GM12878 (cell line): ENCODE data around the gene NELFE.
"Not testable (repeated sequence)": the region's sequence is repeated elsewhere in the genome, so short reads cannot be mapped to it uniquely, and the experiment has no call there.

Experiments used
- ATF3 ChIP-seq: IDR thresholded peaks from 2 replicates; pipeline ENCODE4 v1.6.1; 2011; ENCODE audit warnings: low read depth, mild to moderate bottlenecking, low read length, moderate library complexity, borderline replicate concordance; ENCODE audit errors: extremely low read depth
- CTCF ChIP-seq, 3 experiments: IDR thresholded peaks in 2 of 3; conservative IDR thresholded peaks in 1 of 3; 2 replicates each; pipeline ENCODE4 v1.5.1; 2011; ENCODE audit warnings: low read depth in 3 of 3, low read length in 3 of 3, mild to moderate bottlenecking in 3 of 3, control low read depth in 2 of 3, moderate library complexity in 2 of 3, inconsistent platforms in 1 of 3, mixed read lengths in 1 of 3; ENCODE audit not compliant: control insufficient read depth in 2 of 3, insufficient read depth in 1 of 3; ENCODE audit errors: extremely low read depth in 1 of 3
- CUX1 ChIP-seq: IDR thresholded peaks from 2 replicates; pipeline ENCODE4 v1.6.1; 2012; ENCODE audit warnings: improper control_type of control experiment, low read depth, low read length; ENCODE audit not compliant: insufficient replicate concordance
- EZH2 ChIP-seq: IDR thresholded peaks from 2 replicates; pipeline ENCODE4 v1.6.1; 2012; ENCODE audit warnings: low read depth, mild to moderate bottlenecking, control low read depth, inconsistent platforms, low read length, borderline replicate concordance; ENCODE audit not compliant: control insufficient read depth
- FOS ChIP-seq: IDR thresholded peaks from 3 replicates; pipeline ENCODE4 v1.6.1; 2011; ENCODE audit warnings: borderline replicate concordance; ENCODE audit not compliant: insufficient read length; ENCODE audit errors: extremely low read depth
- JUNB ChIP-seq: IDR thresholded peaks from 2 replicates; pipeline ENCODE4 v1.6.1; 2016; ENCODE audit warnings: antibody characterized with exemption, mild to moderate bottlenecking
- KDM1A ChIP-seq: fragments of 200-600 bp; sonication (generic); IDR thresholded peaks from 2 replicates; pipeline ENCODE4 v1.6.1; 2016; ENCODE audit warnings: borderline replicate concordance
- POLR2A ChIP-seq: IDR thresholded peaks from 2 replicates; pipeline ENCODE4 v1.6.1; 2011; ENCODE audit warnings: low read depth, mild to moderate bottlenecking, low read length
- POLR2AphosphoS5 ChIP-seq: IDR thresholded peaks from 2 replicates; pipeline ENCODE4 v1.6.1; 2011; ENCODE audit warnings: mild to moderate bottlenecking, low read length, inconsistent platforms
- REST ChIP-seq: IDR thresholded peaks from 2 replicates; pipeline ENCODE4 v1.6.1; 2012; ENCODE audit warnings: mild to moderate bottlenecking, low read depth, low read length
- SP1 ChIP-seq: IDR thresholded peaks from one replicate; pipeline ENCODE4 v1.6.1; 2011; ENCODE audit warnings: low read depth, low read length
- STAT1 ChIP-seq: fragments of 450-650 bp; conservative IDR thresholded peaks from 2 replicates; pipeline ENCODE4 v1.6.1; 2014; ENCODE audit warnings: antibody characterized with exemption, mild to moderate bottlenecking
- ZNF24 ChIP-seq: fragments of 450-650 bp; IDR thresholded peaks from 2 replicates; pipeline ENCODE4 v1.6.1; 2017; ENCODE audit warnings: antibody characterized with exemption, mild to moderate bottlenecking

GRCh38 chr6:32005991-32006529 lies 47.3 kb upstream of the NELFE start:
- TF ChIP-seq POLR2AphosphoS5; CTCF (IDR thresholded peaks at IDR 0.05 in 2 of 3, conservative IDR thresholded peaks at IDR 0.05 in 1 of 3; ENCODE audit: control insufficient read depth in 2 of 3, extremely low read depth in 1 of 3, insufficient read depth in 1 of 3, low read depth in 3 of 3, low read length in 3 of 3); JUNB; REST; STAT1; POLR2A; SP1; ZNF24; ATF3; FOS; EZH2; KDM1A; CUX1: not testable (repeated sequence)
